HG02981 (cell line): ENCODE results near the gene RAB3C.
A peak's percentile ranks its signal among the peaks of the same experiment; 100 is the strongest.

Experiments
- ATAC-seq: cut with Tn5 transposase; IDR thresholded peaks from one replicate; pipeline ENCODE4 v1.9.1; 2021; ENCODE audit warnings: mild to moderate bottlenecking, moderate library complexity; ENCODE audit not compliant: unreplicated experiment

The RAB3C gene

GRCh38 chr5:58813855-58814254 is 231.0 kb downstream of the RAB3C start:
- ATAC-seq, result no peak

- no peak for ATAC-seq
Measured at GRCh38 chr5:58816181-58816731, 233.4 kb downstream of the RAB3C start.

GRCh38 chr5:58818465-58818864 is 235.6 kb downstream of the RAB3C start:
- ATAC-seq, result no peak

- no peak for ATAC-seq
Measured at GRCh38 chr5:58825441-58825840, 242.6 kb downstream of the RAB3C start.

- no peak for ATAC-seq
Measured at GRCh38 chr5:58825899-58826298, 243.0 kb downstream of the RAB3C start.

- no peak for ATAC-seq
Measured at GRCh38 chr5:58827463-58827862, 244.6 kb downstream of the RAB3C start.

- no peak for ATAC-seq
Measured at GRCh38 chr5:58828258-58828657, 245.4 kb downstream of the RAB3C start.

GRCh38 chr5:58834242-58835225 is 251.7 kb downstream of the RAB3C start:
- no peak for ATAC-seq

- ATAC-seq, result no peak
Measured at GRCh38 chr5:58836351-58836750, 253.5 kb downstream of the RAB3C start.

- no peak for ATAC-seq
Measured at GRCh38 chr5:58838729-58839128, 255.9 kb downstream of the RAB3C start.

- ATAC-seq, result no peak
Measured at GRCh38 chr5:58842852-58843251, 260.0 kb downstream of the RAB3C start.

- no peak for ATAC-seq
Measured at GRCh38 chr5:58844395-58844794, 261.5 kb downstream of the RAB3C start.

- no peak for ATAC-seq
Measured at GRCh38 chr5:58847041-58847440, 264.2 kb downstream of the RAB3C start.

- ATAC-seq, result no peak
Measured at GRCh38 chr5:58849223-58849622, 266.3 kb downstream of the RAB3C start.

GRCh38 chr5:58849921-58850667 is 267.2 kb downstream of the RAB3C start:
- ATAC-seq, result no peak

GRCh38 chr5:58851153-58851552 is 268.3 kb downstream of the RAB3C start:
- ATAC-seq, result no peak

- no peak for ATAC-seq
Measured at GRCh38 chr5:58851571-58851970, 268.7 kb downstream of the RAB3C start.

- no peak for ATAC-seq
Measured at GRCh38 chr5:58852566-58852965, 269.7 kb downstream of the RAB3C start.

- ATAC-seq, result no peak
Measured at GRCh38 chr5:58854441-58854840, 271.6 kb downstream of the RAB3C start.

GRCh38 chr5:58855851-58856739 is 273.2 kb downstream of the RAB3C start:
- peak; percentile 68 for ATAC-seq

GRCh38 chr5:58857609-58858008 is 274.7 kb downstream of the RAB3C start:
- no peak for ATAC-seq
